ENCODE results near the gene ADRA2B.
A peak's percentile ranks its signal among the peaks of the same experiment; 100 is the strongest.
"Not testable (repeated sequence)": the region's sequence is repeated elsewhere in the genome, so short reads cannot be mapped to it uniquely, and the experiment has no call there.

Gene ADRA2B

DNA sequence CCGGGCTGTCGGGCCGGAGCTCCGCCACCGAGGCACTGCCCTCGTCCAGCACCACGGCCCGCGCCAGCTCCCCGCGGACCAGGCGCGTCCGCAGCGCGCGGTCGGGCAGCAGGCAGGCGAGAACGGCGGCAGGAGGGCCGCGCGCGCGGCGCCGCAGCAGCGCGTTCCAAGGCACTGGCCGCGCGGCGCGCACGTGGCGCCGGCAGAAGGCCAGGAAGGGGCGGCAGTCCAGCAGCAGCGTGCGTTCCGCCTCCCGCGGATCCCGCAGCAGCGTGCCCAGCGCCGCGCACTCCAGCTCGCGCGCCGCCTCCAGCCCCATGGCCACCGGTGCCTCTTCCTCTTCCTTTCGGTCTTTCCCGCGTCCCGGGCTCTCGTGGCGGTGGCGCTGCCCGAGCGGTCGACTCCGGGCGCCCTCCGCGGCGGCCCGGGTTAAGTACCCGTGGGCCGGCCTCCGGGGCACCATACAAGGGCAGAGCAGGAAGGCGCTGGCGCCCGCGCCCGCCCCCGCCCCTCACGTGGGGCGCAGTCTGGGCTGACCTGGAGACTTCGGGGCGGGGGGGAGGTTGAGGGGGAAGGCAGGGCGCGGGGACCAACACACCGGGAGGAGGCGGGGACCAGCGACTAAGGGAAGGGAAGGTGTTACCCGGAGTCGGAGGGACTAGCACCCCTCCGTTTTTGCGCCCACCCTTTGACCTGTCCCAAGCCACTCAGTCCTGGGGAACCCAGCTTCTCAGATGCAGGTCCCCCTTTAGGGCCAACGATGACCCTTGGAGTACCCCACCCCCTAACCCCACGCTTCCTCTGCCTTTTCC, 28.9 kb upstream of the ADRA2B start, which contains the start of gene DUSP2:
TSS of gene DUSP2 (minus strand) at position 405 of the 812 bp plus-strand sequence. CDS start at position 319, 86 bp downstream.
- CTCF ChIA-PET = interaction anchor here (1.0 kb wide), 1 partner anchor 29 kb away, joined by 3 read pairs; no protein-coding TSS in a partner anchor
- DNase-seq (ENCODE audit: extremely low spot score) = peak; percentile 64
- POLR2A ChIA-PET = no interaction called here
- TF ChIP-seq FOXM1 (IDR thresholded peaks at IDR 0.05; ENCODE audit: borderline replicate concordance) (0 out of 2 replicates have a peak, but pooled peaks have one; percentile 48), L3MBTL2 (conservative IDR thresholded peaks at IDR 0.05) (peak; percentile 54)
- TF ChIP-seq, protein P1, sequence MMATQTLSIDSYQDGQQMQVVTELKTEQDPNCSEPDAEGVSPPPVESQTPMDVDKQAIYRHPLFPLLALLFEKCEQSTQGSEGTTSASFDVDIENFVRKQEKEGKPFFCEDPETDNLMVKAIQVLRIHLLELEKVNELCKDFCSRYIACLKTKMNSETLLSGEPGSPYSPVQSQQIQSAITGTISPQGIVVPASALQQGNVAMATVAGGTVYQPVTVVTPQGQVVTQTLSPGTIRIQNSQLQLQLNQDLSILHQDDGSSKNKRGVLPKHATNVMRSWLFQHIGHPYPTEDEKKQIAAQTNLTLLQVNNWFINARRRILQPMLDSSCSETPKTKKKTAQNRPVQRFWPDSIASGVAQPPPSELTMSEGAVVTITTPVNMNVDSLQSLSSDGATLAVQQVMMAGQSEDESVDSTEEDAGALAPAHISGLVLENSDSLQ (IDR thresholded peaks at IDR 0.05) = no peak

DNA sequence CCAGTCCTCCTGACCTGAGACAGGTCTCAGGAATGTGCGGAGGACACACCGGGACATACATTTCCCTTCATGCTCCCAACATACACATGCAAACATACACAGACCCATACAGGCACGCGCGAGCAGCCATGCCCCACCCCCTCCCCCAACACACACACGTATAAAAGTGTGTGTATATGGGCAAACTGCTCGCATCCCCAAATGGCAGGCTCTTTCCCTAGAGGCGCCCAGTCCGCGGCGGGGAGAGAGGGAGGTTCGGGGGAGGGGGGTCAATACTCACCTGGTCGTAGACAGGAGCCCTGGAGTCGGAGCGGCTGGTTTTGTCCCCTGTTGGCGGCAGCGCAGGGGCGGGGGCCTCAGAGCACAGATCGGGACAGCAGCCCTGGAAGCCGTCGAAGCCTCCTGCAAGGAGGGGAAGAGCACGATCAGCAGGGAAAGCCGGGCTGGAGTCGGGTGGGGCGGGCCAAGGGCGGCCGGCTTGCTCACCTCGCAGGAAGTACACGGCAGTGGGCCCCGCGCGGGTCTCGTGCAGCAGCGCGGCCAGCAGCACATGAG, 28.2 kb upstream of the ADRA2B start:
- TF ChIP-seq FOXA1 (IDR thresholded peaks at IDR 0.05) (no peak), L3MBTL2 (conservative IDR thresholded peaks at IDR 0.05) (peak; percentile 57)
- no peak for DNase-seq (ENCODE audit: extremely low spot score)
- ChIA-PET POLR2A (no interaction called here), CTCF (interaction anchor here (1.0 kb wide), 1 partner anchor 30 kb away, joined by 3 read pairs; no protein-coding TSS in a partner anchor)

DNA sequence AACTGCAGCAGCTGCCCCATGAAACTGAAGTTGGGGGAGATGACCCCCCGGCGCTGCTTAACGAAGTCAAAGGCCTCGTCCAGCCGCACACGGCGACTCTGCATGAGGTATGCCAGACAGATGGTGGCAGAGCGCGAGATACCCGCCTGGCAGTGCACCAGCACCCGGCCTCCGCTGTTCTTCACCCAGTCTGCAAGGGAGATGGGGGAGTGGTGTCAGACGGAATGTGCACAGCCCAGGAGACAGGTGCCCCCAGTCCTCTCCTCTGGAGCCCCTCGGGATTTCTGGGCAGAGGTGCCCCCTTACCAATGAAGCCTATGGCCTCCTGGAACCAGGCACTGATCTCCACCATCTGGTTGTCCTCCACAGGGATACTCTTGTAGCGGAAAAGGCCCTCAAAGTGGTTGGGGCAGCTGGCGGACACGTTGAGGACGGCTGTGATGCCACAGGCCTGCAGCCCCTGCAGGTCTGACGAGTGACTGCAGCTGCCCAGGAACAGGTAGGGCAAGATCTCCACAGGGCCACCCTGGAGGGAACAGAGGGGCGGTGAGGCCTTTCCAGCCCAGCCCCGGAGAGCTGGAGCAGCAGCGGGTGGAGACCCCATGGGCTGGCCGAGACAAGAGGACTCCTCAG, 27.6 kb upstream of the ADRA2B start:
- DNase-seq (ENCODE audit: extremely low spot score) = peak; percentile 41
- CTCF ChIA-PET = interaction anchor here (1.0 kb wide), 1 partner anchor 30 kb away, joined by 3 read pairs; no protein-coding TSS in a partner anchor
- POLR2A ChIA-PET = no interaction called here
- TF ChIP-seq BHLHE40 (IDR thresholded peaks at IDR 0.05; ENCODE audit: borderline replicate concordance) (no peak), LEF1 (IDR thresholded peaks at IDR 0.05; ENCODE audit: borderline replicate concordance) (no peak), FOXM1 (IDR thresholded peaks at IDR 0.05; ENCODE audit: borderline replicate concordance) (no peak), TARDBP (IDR thresholded peaks at IDR 0.05) (no peak), ELF4 (IDR thresholded peaks at IDR 0.05) (no peak), FOXK2 (IDR thresholded peaks at IDR 0.05) (no peak), SUZ12 (IDR thresholded peaks at IDR 0.05) (no peak), FOXA1 (IDR thresholded peaks at IDR 0.05) (no peak), CTBP1 (IDR thresholded peaks at IDR 0.05; ENCODE audit: borderline replicate concordance) (no peak), HDGF (IDR thresholded peaks at IDR 0.05; ENCODE audit: borderline replicate concordance) (no peak), NFRKB (IDR thresholded peaks at IDR 0.05) (no peak), SP1 (IDR thresholded peaks at IDR 0.05) (no peak)
- TF ChIP-seq, protein P1 (IDR thresholded peaks at IDR 0.05) = no peak

DNA sequence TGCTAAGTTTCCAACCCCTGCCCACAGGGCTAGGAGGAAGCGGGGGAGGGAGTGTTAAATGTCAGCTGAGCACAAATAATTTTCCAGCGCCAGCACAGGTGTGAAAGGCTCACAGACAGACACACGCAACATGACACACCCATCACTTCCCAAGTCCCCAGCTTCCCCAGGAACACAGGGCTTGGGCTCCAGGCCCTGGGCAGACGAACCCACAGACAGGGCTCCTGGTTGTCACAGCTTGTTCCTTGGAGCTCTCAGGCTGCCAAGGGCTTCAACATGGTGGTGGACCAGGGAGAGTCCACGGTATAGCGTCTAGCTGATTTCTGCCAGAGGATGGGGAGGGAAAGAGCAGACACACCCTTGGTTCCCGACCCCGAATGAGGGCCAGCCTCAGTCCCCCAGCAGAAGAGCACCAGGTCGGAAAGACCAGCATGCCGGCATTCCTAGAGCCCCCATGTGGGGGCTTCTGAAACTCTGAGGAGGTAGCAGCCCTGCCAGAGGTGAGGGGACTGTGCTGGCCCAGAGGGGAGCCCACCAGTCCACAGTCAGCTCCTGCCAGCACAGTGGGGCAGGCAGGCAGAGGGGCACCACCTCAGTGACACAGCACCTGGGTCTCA, 27.0 kb upstream of the ADRA2B start:
- ChIA-PET POLR2A (no interaction called here), CTCF (no interaction called here)
- no peak for TF ChIP-seq FOXK2 (IDR thresholded peaks at IDR 0.05)
- TF ChIP-seq FOXA1 (IDR thresholded peaks at IDR 0.05) = no peak
- TF ChIP-seq, protein P1 (IDR thresholded peaks at IDR 0.05) = no peak
- TF ChIP-seq HDGF (IDR thresholded peaks at IDR 0.05; ENCODE audit: borderline replicate concordance) = no peak
- no peak for TF ChIP-seq CTBP1 (IDR thresholded peaks at IDR 0.05; ENCODE audit: borderline replicate concordance)
- no peak for TF ChIP-seq L3MBTL2 (conservative IDR thresholded peaks at IDR 0.05)
- no peak for TF ChIP-seq SUZ12 (IDR thresholded peaks at IDR 0.05)
- TF ChIP-seq NFRKB (IDR thresholded peaks at IDR 0.05) = no peak
- no peak for TF ChIP-seq BHLHE40 (IDR thresholded peaks at IDR 0.05; ENCODE audit: borderline replicate concordance)
- no peak for TF ChIP-seq SP1 (IDR thresholded peaks at IDR 0.05)
- no peak for DNase-seq (ENCODE audit: extremely low spot score)

DNA sequence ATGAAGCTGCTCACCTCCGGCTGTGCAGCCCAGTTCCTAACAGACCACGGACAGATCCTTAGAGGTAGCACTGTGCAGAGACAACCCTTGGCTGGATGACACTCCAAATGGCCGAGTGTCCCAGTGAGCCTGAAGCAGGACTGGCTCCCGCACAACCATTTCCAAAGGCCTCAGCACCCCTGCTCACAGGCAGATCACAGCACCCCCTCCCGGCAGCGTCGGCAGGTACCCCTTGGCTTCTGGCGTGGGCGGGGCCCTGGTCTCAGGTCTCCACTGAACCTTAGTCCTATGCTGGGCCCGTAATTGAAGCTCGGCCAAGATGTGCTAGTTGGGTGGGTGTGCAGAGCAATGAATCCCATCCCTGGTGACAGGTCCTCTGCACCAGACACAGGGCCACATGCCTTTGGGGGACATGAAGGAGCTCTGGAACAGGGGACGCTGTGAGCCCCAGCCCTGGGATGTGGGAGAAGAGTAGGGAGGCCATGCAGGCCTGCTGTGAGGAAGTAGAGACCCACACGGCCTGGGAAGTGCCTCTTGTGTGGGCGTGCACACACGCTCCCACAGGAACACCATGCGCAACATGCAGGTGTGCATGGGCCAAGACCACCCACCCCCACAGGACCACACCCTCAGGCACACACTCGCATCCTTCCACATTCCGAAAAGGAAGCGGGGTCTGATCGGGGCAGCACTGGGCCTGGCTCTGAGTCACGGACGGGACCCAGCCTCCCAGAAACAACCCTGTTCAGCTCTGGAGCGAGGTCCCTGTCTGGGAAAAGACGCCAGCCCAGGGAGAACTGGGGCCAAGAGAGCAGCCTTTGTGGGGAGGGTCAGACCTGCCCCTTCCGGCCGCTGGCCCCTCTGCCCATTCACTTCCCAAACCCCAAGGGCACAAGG, 26.1 kb upstream of the ADRA2B start:
- CTCF ChIA-PET = no interaction called here
- POLR2A ChIA-PET = no interaction called here
- no peak for DNase-seq (ENCODE audit: extremely low spot score)
- no peak for TF ChIP-seq FOXK2 (IDR thresholded peaks at IDR 0.05)
- TF ChIP-seq SUZ12 (IDR thresholded peaks at IDR 0.05) = no peak
- no peak for TF ChIP-seq BHLHE40 (IDR thresholded peaks at IDR 0.05; ENCODE audit: borderline replicate concordance)
- TF ChIP-seq TARDBP (IDR thresholded peaks at IDR 0.05) = no peak
- TF ChIP-seq LEF1 (IDR thresholded peaks at IDR 0.05; ENCODE audit: borderline replicate concordance) = no peak
- TF ChIP-seq CTBP1 (IDR thresholded peaks at IDR 0.05; ENCODE audit: borderline replicate concordance) = no peak
- no peak for TF ChIP-seq HDGF (IDR thresholded peaks at IDR 0.05; ENCODE audit: borderline replicate concordance)
- TF ChIP-seq FOXA1 (IDR thresholded peaks at IDR 0.05) = no peak
- TF ChIP-seq ARNT (IDR thresholded peaks at IDR 0.05) = no peak
- TF ChIP-seq, protein P1 (IDR thresholded peaks at IDR 0.05) = no peak

DNA sequence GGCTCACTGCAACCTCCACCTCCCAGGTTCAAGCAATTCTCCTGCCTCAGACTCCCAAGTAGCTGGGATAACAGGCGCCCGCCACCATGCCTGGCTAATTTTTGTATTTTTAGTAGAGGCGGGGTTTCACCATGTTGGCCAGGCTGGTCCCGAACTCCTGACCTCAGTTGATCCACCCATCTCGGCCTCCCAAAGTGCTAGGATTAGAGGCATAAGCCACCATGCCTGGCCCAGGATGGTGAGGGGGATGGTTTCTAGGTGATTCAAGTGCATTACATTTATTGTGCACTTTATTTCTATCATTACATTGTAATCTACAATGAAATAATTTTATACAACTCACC, 25.2 kb upstream of the ADRA2B start:
- DNase-seq (ENCODE audit: extremely low spot score); POLR2A ChIA-PET; CTCF ChIA-PET: not testable (repeated sequence)

Measured in HEK293T (cell line).